Right lobe of liver (tissue), 6 donors: ENCODE data around the gene SLC39A11. TPM values are rescaled to one million over a fixed set of nuclear protein-coding genes. Genes with fewer than 3 reads are reported as not detected.
A peak's percentile ranks its signal among the peaks of the same experiment; 100 is the strongest.
"Not testable (repeated sequence)": the region's sequence is repeated elsewhere in the genome, so short reads cannot be mapped to it uniquely, and the experiment has no call there.

Experiments used
- ATAC-seq, 4 donors: fragments of 200-7000 bp; cut with Tn5 transposase; one replicate each; pipeline ENCODE4 v1.9.1; 2020; ENCODE audit warnings: mild to moderate bottlenecking in 4 of 4, moderate library complexity in 4 of 4
- DNase-seq, 3 donors: peaks; one replicate each; pipeline ENCODE4 v3.0.0-alpha.2; 2020
- H3K27ac ChIP-seq, 3 donors: fragments of 200-600 bp; one replicate each; pipeline ENCODE4 v1.8.0; 2022
- H3K27me3 ChIP-seq, 2 donors: fragments of 200-600 bp; one replicate each; pipeline ENCODE4 v1.8.0; 2022
- H3K36me3 ChIP-seq, 4 donors: fragments of 200-600 bp; sonication (generic) in 1 of 4; one replicate each; pipeline versions ENCODE4 v1.5.1 to v1.8.0; 2017 to 2022; ENCODE audit warnings: control low read depth in 1 of 4
- H3K4me1 ChIP-seq, 4 donors: fragments of 200-600 bp; sonication (generic) in 1 of 4; one replicate each; pipeline versions ENCODE4 v1.5.1 to v1.8.0; 2017 to 2022; ENCODE audit warnings: control low read depth in 1 of 4
- H3K4me3 ChIP-seq, 3 donors: fragments of 200-600 bp; one replicate each; pipeline ENCODE4 v1.8.0; 2022
- H3K9me3 ChIP-seq, 4 donors: fragments of 200-600 bp; sonication (generic) in 1 of 4; one replicate each; pipeline versions ENCODE4 v1.5.1 to v1.8.0; 2017 to 2022; ENCODE audit warnings: control low read depth in 1 of 4
- CTCF ChIP-seq, 4 donors: fragments of 200-600 bp in 3 of 4; fragments of 450-650 bp in 1 of 4; IDR thresholded peaks; one replicate each; pipeline versions ENCODE4 v1.5.1 to v1.8.0; 2016 to 2022; ENCODE audit warnings: antibody characterized with exemption in 4 of 4, mild to moderate bottlenecking in 2 of 4
- POLR2A ChIP-seq: fragments of 450-650 bp; IDR thresholded peaks from one replicate; pipeline ENCODE4 v1.6.1; 2017; ENCODE audit warnings: antibody characterized with exemption, mild to moderate bottlenecking
- WGBS: methylation state at CpG from one replicate; pipeline ENCODE4 v1.1.6; 2018; ENCODE audit warnings: low coverage, low lambda C conversion rate; ENCODE audit not compliant: insufficient coverage; ENCODE audit errors: missing lambda C conversion rate; 5-methylcytosine and 5-hydroxymethylcytosine counted together
- intact Hi-C, 2 donors: fragments of 100-400 bp; cut with DNase I; formaldehyde crosslinking; loops; one replicate each; pipeline versions ENCODE4 v1.11.2 to v1.14.1; 2022
- total RNA-seq, 6 experiments: library from RNA; depleted of rRNA in 2 of 6; stranded (reverse); fragments of >200 nt in 2 of 6; fragmentation: NEBNext Ultra II Directional in 3 of 6; extraction: Animal tissue kit (Norgen Biotek cat#: 25700) in 3 of 6; gene quantifications; one replicate each; pipeline versions ENCODE4 v1.1.0 to v1.2.4, GENCODE V29; 2016 to 2023
- donor health status: DM: no; HTN: yes; CAD: no.
- donor health status: DM: no; HTN: no; CAD: no.
- donor health status: DM: no; HTN: no; CAD: no.
- donor health status: DM: no; HTN: yes; CAD: no.
- donor health status: DM: no; HTN: yes; CAD: no.

SLC39A11 gene
- total RNA-seq, 6 experiments from 2014 or later, result 25.4 to 49.6 (median 39.3) TPM

- no peak overlapping the region for H3K4me3 ChIP-seq
- H3K4me1 ChIP-seq, result no peaks in the 10 kb centered on the region
- H3K27me3 ChIP-seq, result no peaks in the 10 kb centered on the region
- TF ChIP-seq CTCF (IDR thresholded peaks at IDR 0.05), result no peak
- no peak for TF ChIP-seq POLR2A
- DNase-seq, result no peak
- H3K27ac ChIP-seq, result no peak overlapping the region
- ATAC-seq, result no peak
- no peaks in the 10 kb centered on the region for H3K9me3 ChIP-seq
- 73% methylated on average over 10 of the region's 12 CpGs for WGBS
- intact Hi-C loops, result no loop called here
- no peaks in the 10 kb centered on the region for H3K36me3 ChIP-seq
Observed at GRCh38 chr17:73132085-73132492, 39.6 kb upstream of the SLC39A11 start.

GRCh38 chr17:73131439-73131838 is 39.0 kb upstream of the SLC39A11 start:
- H3K27ac ChIP-seq, H3K4me3 ChIP-seq, H3K9me3 ChIP-seq, H3K36me3 ChIP-seq, intact Hi-C loops, H3K27me3 ChIP-seq, DNase-seq, H3K4me1 ChIP-seq, ATAC-seq: not testable (repeated sequence)
- WGBS, result 87% methylated on average over 5 of the region's 6 CpGs

GRCh38 chr17:73130977-73131376 is 38.5 kb upstream of the SLC39A11 start:
- H3K4me3 ChIP-seq, result no peak overlapping the region
- H3K4me1 ChIP-seq, result no peaks in the 10 kb centered on the region
- H3K27ac ChIP-seq, result no peak overlapping the region
- no peaks in the 10 kb centered on the region for H3K27me3 ChIP-seq
- ATAC-seq (no peak), DNase-seq (no peak)
- 60% methylated on average over 2 of the region's 3 CpGs for WGBS
- TF ChIP-seq POLR2A (no peak), CTCF (IDR thresholded peaks at IDR 0.05) (no peak)
- no peaks in the 10 kb centered on the region for H3K36me3 ChIP-seq
- no peaks in the 10 kb centered on the region for H3K9me3 ChIP-seq
- intact Hi-C loops, result no loop called here

- no peak overlapping the region for H3K27ac ChIP-seq
- ATAC-seq, result no peak
- no peaks in the 10 kb centered on the region for H3K27me3 ChIP-seq
- intact Hi-C loops, result no loop called here
- H3K4me3 ChIP-seq, result no peak overlapping the region
- WGBS, result 42% methylated on average over 2 of the region's 3 CpGs
- H3K36me3 ChIP-seq, result no peaks in the 10 kb centered on the region
- no peaks in the 10 kb centered on the region for H3K4me1 ChIP-seq
- TF ChIP-seq POLR2A (no peak), CTCF (IDR thresholded peaks at IDR 0.05) (no peak)
- no peaks in the 10 kb centered on the region for H3K9me3 ChIP-seq
- DNase-seq, result no peak
Observed at GRCh38 chr17:73128496-73128895, 36.0 kb upstream of the SLC39A11 start.

DNA sequence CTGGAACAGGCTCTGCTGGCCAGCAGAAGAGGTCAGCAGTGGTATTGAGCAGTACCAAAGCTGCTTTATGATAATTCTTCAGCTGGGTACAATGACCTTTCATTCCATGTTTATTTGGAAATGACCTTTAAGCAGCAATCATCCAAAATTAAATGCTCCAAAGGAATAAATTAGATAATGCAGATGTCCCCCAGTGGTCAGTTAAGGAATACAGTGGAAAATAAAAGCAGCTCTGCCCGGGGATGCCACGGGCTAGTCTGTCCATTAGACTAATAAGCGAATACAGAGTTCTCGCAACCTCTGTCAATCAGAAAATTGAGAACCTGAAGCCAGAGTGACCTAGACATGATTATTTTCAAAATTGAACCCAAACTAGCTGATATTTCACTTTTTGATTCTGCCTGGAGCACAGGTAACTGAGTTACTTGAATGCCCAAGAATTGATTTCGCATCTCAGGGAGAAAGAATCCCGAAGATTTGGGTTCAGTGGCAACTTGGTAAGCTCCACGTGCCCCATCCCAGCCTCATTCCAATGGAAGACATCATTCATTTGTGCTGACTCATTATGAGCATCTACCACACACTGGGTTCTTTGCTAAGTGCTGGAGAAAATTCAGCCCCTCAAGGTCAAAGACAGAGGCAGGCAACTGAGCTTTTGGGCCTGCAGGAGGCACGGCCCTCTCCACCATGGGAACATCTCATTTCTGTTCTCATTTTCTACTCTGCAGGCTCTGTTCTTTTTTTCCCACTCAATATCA is 34.4 kb upstream of the SLC39A11 start:
- no peak overlapping the region for H3K4me3 ChIP-seq
- intact Hi-C loops, result no loop called here
- DNase-seq (no peak), ATAC-seq (no peak)
- no peaks in the 10 kb centered on the region for H3K36me3 ChIP-seq
- H3K27me3 ChIP-seq, result no peaks in the 10 kb centered on the region
- H3K27ac ChIP-seq, result no peak overlapping the region
- H3K9me3 ChIP-seq, result no peaks in the 10 kb centered on the region
- no peaks in the 10 kb centered on the region for H3K4me1 ChIP-seq
- TF ChIP-seq POLR2A, result no peak
- peak in 1 of 4 donors; percentile 5 for TF ChIP-seq CTCF (IDR thresholded peaks at IDR 0.05)
- 73% methylated on average over 8 of the region's 8 CpGs for WGBS
